K562 (cell line): ENCODE data around the gene UCN.

Experiments used
- TF ChIP-seq, protein P1 (sequence below), 3 experiments: IDR thresholded peaks in 2 of 3; conservative IDR thresholded peaks in 1 of 3; 2 replicates each; pipeline ENCODE4 v1.5.1; 2011 to 2012; ENCODE audit warnings: low read length in 3 of 3, mild to moderate bottlenecking in 3 of 3, control low read depth in 2 of 3, improper control_type of control experiment in 1 of 3, inconsistent platforms in 1 of 3, low read depth in 1 of 3, mixed read lengths in 1 of 3, moderate library complexity in 1 of 3; ENCODE audit not compliant: insufficient read depth in 2 of 3
- TF ChIP-seq, protein P2 (sequence below): fragments of 450-650 bp; IDR thresholded peaks from 2 replicates; pipeline ENCODE4 v1.6.1; 2016; ENCODE audit warnings: mild to moderate bottlenecking, moderate library complexity

- TF ChIP-seq, protein P1, sequence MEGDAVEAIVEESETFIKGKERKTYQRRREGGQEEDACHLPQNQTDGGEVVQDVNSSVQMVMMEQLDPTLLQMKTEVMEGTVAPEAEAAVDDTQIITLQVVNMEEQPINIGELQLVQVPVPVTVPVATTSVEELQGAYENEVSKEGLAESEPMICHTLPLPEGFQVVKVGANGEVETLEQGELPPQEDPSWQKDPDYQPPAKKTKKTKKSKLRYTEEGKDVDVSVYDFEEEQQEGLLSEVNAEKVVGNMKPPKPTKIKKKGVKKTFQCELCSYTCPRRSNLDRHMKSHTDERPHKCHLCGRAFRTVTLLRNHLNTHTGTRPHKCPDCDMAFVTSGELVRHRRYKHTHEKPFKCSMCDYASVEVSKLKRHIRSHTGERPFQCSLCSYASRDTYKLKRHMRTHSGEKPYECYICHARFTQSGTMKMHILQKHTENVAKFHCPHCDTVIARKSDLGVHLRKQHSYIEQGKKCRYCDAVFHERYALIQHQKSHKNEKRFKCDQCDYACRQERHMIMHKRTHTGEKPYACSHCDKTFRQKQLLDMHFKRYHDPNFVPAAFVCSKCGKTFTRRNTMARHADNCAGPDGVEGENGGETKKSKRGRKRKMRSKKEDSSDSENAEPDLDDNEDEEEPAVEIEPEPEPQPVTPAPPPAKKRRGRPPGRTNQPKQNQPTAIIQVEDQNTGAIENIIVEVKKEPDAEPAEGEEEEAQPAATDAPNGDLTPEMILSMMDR (IDR thresholded peaks at IDR 0.05 in 2 of 3, conservative IDR thresholded peaks at IDR 0.05 in 1 of 3; ENCODE audit: insufficient read depth in 2 of 3, low read depth in 1 of 3, low read length in 3 of 3), result no peak
- TF ChIP-seq, protein P2, sequence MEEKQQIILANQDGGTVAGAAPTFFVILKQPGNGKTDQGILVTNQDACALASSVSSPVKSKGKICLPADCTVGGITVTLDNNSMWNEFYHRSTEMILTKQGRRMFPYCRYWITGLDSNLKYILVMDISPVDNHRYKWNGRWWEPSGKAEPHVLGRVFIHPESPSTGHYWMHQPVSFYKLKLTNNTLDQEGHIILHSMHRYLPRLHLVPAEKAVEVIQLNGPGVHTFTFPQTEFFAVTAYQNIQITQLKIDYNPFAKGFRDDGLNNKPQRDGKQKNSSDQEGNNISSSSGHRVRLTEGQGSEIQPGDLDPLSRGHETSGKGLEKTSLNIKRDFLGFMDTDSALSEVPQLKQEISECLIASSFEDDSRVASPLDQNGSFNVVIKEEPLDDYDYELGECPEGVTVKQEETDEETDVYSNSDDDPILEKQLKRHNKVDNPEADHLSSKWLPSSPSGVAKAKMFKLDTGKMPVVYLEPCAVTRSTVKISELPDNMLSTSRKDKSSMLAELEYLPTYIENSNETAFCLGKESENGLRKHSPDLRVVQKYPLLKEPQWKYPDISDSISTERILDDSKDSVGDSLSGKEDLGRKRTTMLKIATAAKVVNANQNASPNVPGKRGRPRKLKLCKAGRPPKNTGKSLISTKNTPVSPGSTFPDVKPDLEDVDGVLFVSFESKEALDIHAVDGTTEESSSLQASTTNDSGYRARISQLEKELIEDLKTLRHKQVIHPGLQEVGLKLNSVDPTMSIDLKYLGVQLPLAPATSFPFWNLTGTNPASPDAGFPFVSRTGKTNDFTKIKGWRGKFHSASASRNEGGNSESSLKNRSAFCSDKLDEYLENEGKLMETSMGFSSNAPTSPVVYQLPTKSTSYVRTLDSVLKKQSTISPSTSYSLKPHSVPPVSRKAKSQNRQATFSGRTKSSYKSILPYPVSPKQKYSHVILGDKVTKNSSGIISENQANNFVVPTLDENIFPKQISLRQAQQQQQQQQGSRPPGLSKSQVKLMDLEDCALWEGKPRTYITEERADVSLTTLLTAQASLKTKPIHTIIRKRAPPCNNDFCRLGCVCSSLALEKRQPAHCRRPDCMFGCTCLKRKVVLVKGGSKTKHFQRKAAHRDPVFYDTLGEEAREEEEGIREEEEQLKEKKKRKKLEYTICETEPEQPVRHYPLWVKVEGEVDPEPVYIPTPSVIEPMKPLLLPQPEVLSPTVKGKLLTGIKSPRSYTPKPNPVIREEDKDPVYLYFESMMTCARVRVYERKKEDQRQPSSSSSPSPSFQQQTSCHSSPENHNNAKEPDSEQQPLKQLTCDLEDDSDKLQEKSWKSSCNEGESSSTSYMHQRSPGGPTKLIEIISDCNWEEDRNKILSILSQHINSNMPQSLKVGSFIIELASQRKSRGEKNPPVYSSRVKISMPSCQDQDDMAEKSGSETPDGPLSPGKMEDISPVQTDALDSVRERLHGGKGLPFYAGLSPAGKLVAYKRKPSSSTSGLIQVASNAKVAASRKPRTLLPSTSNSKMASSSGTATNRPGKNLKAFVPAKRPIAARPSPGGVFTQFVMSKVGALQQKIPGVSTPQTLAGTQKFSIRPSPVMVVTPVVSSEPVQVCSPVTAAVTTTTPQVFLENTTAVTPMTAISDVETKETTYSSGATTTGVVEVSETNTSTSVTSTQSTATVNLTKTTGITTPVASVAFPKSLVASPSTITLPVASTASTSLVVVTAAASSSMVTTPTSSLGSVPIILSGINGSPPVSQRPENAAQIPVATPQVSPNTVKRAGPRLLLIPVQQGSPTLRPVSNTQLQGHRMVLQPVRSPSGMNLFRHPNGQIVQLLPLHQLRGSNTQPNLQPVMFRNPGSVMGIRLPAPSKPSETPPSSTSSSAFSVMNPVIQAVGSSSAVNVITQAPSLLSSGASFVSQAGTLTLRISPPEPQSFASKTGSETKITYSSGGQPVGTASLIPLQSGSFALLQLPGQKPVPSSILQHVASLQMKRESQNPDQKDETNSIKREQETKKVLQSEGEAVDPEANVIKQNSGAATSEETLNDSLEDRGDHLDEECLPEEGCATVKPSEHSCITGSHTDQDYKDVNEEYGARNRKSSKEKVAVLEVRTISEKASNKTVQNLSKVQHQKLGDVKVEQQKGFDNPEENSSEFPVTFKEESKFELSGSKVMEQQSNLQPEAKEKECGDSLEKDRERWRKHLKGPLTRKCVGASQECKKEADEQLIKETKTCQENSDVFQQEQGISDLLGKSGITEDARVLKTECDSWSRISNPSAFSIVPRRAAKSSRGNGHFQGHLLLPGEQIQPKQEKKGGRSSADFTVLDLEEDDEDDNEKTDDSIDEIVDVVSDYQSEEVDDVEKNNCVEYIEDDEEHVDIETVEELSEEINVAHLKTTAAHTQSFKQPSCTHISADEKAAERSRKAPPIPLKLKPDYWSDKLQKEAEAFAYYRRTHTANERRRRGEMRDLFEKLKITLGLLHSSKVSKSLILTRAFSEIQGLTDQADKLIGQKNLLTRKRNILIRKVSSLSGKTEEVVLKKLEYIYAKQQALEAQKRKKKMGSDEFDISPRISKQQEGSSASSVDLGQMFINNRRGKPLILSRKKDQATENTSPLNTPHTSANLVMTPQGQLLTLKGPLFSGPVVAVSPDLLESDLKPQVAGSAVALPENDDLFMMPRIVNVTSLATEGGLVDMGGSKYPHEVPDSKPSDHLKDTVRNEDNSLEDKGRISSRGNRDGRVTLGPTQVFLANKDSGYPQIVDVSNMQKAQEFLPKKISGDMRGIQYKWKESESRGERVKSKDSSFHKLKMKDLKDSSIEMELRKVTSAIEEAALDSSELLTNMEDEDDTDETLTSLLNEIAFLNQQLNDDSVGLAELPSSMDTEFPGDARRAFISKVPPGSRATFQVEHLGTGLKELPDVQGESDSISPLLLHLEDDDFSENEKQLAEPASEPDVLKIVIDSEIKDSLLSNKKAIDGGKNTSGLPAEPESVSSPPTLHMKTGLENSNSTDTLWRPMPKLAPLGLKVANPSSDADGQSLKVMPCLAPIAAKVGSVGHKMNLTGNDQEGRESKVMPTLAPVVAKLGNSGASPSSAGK, result no peak
These were observed 22.8 kb downstream of the UCN start for GRCh38 chr2:27285481-27285880.
